K562 (cell line): Measurements from ENCODE around the gene CDK5R2.

Experiments
- KDM1A ChIP-seq, 2 experiments: fragments of 450-650 bp; IDR thresholded peaks; 2 replicates each; pipeline ENCODE4 v1.6.1; 2016; ENCODE audit warnings: mild to moderate bottlenecking in 2 of 2
- POLR3A ChIP-seq: IDR thresholded peaks from 2 replicates; pipeline ENCODE4 v1.6.1; 2011; ENCODE audit warnings: borderline replicate concordance, mild to moderate bottlenecking, moderate library complexity; ENCODE audit not compliant: insufficient read length, insufficient read depth; ENCODE audit errors: extremely low read depth
- ZFX ChIP-seq: sonication (generic); formaldehyde crosslinking; IDR thresholded peaks from 2 replicates; pipeline ENCODE4 v1.8.0; 2022; ENCODE audit warnings: mild to moderate bottlenecking, missing genetic modification reagents, moderate library complexity

DNA sequence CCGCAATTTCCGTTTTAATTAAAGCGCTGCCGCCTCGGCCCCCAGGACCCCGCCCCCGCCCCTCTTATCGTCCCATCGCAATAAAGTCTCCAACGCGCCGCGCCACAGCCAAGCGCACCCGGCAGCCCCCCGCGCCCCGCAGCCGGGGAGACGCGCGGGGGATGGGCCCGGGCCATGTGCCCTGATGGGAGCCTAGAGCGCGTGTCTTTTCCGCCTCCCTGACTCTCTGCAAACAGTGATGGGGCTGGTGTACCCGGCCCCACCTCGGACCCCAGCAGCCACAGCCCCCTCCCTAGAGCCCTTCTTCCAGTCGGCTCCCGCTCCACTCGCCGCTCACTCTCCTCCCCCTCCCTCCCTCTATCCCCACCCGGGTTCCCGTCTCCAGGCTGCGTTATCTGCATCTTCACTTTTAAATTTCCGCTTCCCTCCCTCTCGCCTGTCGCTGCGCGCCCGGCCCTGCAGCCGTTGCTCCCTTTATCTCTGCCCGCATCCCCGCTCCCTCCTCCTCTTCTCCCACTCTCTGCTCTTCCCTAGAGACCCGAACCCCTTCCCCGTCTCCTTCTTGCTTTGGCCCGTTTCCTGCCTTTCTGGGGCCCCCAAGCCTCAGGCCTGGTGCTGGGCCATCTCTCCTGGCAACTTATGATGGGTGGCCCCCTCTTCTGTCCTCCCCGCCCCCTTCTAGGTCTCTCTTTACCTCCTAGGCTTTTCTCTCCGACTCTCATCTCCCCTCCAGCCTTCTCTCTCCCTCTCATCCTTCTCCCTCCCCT lies 26.0 kb downstream of the CDK5R2 start:
- TF ChIP-seq POLR3A (no peak), ZFX (CRISPR knock-in tag) (no peak), KDM1A (IDR thresholded peaks at IDR 0.05) (peak in 1 of 2 experiments; percentile 42; a peak in 2 of 4 replicates)
